ENCODE results near the gene EML4. TPM values are rescaled to one million over a fixed set of nuclear protein-coding genes. Genes with fewer than 3 reads are reported as not detected.

The EML4 gene
- total RNA-seq, 2 donors from 2014 or later, result 4.4 to 9.3 TPM

DNA sequence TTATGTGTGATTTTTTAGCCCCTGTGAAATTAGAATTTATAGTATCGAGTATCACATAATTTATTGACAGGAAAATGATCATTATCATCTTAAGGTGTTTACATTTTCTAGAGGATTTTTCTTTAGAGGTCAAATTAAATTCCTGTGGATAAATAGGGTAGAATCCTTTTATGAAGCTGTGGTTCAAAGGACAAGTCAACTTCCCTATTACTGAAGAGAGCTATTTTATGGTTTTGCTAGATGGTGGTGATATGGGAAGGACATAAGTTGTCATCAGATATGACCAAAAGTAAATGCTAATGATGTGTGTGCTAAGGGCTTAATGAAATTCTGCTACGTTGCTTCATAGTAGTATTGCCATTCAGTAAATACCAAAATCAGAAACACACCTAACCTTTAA is 80.1 kb downstream of the EML4 start:
- no peaks in the 10 kb centered on the region for H3K36me3 ChIP-seq
- no peak for DNase-seq (ENCODE audit: low spot score)
- no peaks in the 10 kb centered on the region for H3K9me3 ChIP-seq
- H3K27me3 ChIP-seq, result no peaks in the 10 kb centered on the region
- H3K4me1 ChIP-seq, result peaks cover 0 to 14% of the 10 kb centered on the region in 2 donors
- H3K4me3 ChIP-seq, result no peak overlapping the region
- peak overlapping the region in 1 of 2 donors; percentile 57 for H3K27ac ChIP-seq
- TF ChIP-seq, protein P1, sequence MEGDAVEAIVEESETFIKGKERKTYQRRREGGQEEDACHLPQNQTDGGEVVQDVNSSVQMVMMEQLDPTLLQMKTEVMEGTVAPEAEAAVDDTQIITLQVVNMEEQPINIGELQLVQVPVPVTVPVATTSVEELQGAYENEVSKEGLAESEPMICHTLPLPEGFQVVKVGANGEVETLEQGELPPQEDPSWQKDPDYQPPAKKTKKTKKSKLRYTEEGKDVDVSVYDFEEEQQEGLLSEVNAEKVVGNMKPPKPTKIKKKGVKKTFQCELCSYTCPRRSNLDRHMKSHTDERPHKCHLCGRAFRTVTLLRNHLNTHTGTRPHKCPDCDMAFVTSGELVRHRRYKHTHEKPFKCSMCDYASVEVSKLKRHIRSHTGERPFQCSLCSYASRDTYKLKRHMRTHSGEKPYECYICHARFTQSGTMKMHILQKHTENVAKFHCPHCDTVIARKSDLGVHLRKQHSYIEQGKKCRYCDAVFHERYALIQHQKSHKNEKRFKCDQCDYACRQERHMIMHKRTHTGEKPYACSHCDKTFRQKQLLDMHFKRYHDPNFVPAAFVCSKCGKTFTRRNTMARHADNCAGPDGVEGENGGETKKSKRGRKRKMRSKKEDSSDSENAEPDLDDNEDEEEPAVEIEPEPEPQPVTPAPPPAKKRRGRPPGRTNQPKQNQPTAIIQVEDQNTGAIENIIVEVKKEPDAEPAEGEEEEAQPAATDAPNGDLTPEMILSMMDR (IDR thresholded peaks at IDR 0.05), result no peak

DNA sequence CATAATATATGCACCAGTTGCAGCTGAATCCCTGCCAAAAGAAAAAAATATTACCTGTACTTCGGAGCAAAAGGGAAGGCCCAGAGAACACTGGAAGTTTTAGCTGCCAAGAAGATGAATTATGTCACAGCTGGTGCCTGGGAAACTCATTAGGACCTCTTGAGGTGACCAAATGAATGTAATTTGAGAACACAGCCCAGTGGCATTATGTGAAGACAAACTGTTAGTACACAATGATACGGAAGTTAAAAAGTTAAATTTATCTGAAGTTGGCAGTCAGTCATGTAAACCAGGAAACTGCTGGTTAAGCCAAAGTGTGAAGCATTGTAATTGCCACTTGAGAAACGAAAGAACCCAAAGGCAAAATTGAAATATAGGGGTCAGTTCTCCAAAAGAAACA is 80.7 kb downstream of the EML4 start:
- Histone ChIP-seq H3K27ac (peak overlapping the region in 1 of 2 donors; percentile 57), H3K4me1 (peaks cover 0 to 14% of the 10 kb centered on the region in 2 donors), H3K4me3 (no peak overlapping the region), H3K36me3 (no peaks in the 10 kb centered on the region), H3K9me3 (no peaks in the 10 kb centered on the region), H3K27me3 (no peaks in the 10 kb centered on the region)
- TF ChIP-seq, protein P1 (IDR thresholded peaks at IDR 0.05), result no peak
- DNase-seq (ENCODE audit: low spot score), result no peak

DNA sequence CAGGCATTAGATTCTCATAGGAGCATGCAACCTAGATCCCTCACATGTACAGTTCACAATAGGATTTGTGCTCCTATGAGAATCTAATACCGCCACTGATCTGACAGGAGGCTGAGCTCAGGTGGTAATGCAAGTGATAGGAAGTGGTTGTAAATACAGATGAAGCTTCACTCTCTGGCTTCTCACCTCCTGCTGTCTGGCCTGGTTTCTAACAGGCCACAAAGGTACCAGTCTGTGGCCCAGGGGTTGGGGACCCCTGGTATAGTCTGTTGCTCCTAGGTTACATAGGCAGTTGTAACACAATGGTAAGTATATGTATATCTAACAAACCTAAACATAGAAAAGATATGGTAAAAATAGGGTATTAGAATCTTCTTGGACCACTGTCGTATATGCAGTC is 81.8 kb downstream of the EML4 start:
- H3K4me3 ChIP-seq, result no peak overlapping the region
- H3K27ac ChIP-seq, result no peak overlapping the region
- no peaks in the 10 kb centered on the region for H3K27me3 ChIP-seq
- no peak for DNase-seq (ENCODE audit: low spot score)
- peaks cover 0 to 14% of the 10 kb centered on the region in 2 donors for H3K4me1 ChIP-seq
- no peaks in the 10 kb centered on the region for H3K9me3 ChIP-seq
- H3K36me3 ChIP-seq, result no peaks in the 10 kb centered on the region
- TF ChIP-seq, protein P1 (IDR thresholded peaks at IDR 0.05), result no peak

DNA sequence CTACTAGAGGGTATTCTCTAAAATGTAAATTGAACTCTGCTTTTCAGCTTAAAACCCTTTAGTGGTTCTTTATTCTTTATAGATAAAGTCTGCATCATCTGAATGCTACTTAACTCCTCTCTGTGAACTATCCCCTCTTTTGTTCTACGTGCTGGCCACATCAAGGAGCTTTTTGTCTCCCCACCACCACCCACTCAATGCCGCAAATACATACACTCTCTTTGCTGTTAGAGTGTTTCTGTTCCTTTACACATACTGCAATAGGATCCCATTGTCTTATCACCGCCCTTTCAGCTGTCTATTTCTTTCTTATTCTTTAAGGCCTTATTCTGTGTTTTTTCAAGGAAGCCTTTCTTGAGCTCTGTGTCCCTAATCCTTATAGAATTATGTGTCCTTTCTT is 83.3 kb downstream of the EML4 start:
- TF ChIP-seq, protein P1 (IDR thresholded peaks at IDR 0.05), result no peak
- Histone ChIP-seq H3K36me3 (no peaks in the 10 kb centered on the region), H3K4me1 (peaks cover 0 to 14% of the 10 kb centered on the region in 2 donors), H3K4me3 (no peak overlapping the region), H3K9me3 (no peaks in the 10 kb centered on the region), H3K27me3 (no peaks in the 10 kb centered on the region), H3K27ac (no peak overlapping the region)
- no peak for DNase-seq (ENCODE audit: low spot score)

DNA sequence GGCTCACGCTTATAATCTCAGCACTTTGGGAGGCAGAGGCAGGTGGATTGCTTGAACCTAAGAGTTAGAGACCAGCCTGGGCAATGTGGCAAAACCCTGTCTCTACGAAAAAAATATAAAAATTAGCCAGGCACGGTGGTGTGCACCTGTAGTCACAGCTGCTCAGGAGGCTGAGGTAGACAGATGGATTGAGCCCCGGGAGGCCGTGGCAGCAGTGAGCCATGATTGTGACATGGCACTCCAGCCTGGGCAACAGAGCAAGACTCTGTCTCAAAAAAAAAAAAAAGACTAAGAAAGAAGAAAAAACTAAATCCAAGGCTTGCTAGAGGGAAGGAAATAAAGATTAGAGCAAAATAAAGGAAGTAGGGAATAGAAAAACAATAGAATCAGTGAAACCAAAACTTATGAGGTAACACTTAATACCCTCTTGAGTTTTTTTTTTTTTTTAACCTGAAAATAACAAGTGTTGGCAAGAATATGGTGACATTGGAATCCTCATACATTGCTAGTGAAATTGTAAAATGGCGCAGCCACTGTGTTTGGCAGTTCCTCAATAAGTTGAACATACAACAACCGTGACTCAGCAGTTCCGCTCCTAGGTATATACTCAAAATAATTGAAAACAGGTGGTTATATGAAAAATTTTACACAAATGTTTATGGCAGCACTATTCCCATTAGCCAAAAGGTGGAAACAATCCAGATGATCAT is 85.2 kb downstream of the EML4 start:
- no peak overlapping the region for H3K4me3 ChIP-seq
- TF ChIP-seq, protein P1 (IDR thresholded peaks at IDR 0.05), result no peak
- DNase-seq (ENCODE audit: low spot score), result no peak
- no peaks in the 10 kb centered on the region for H3K9me3 ChIP-seq
- no peak overlapping the region for H3K27ac ChIP-seq
- H3K36me3 ChIP-seq, result no peaks in the 10 kb centered on the region
- peaks cover 0 to 11% of the 10 kb centered on the region in 2 donors for H3K4me1 ChIP-seq
- H3K27me3 ChIP-seq, result no peaks in the 10 kb centered on the region

DNA sequence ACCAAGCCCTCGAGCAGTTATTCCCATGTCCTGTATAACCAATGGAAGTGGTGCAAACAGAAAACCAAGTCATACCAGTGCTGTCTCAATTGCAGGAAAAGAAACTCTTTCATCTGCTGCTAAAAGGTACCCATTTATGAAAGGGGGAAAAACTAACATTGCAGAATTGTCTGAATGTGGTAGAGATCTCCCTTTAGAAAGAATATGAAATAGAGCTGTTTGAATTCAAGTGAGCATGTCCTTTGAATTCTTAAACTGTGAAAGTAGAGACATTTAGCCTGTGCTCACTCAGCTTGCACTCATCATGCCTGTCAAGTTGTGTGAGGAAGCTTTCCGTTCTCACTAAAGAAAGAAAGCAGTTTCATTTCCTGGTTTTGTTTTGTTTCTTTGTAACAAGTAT is 87.4 kb downstream of the EML4 start:
- TF ChIP-seq, protein P1 (IDR thresholded peaks at IDR 0.05), result no peak
- Histone ChIP-seq H3K36me3 (no peaks in the 10 kb centered on the region), H3K27ac (no peak overlapping the region), H3K27me3 (no peaks in the 10 kb centered on the region), H3K4me1 (no peaks in the 10 kb centered on the region), H3K9me3 (no peaks in the 10 kb centered on the region), H3K4me3 (no peak overlapping the region)
- DNase-seq (ENCODE audit: low spot score), result no peak
